Dendritic cell treated with granulocyte-macrophage colony-stimulating factor and Interleukin-4, amounts not matched to agents 40 ng/mL and 50 ng/mL, for 4 days (primary cell): ENCODE results near the gene SSTR3.
"Not testable (repeated sequence)": the region's sequence is repeated elsewhere in the genome, so short reads cannot be mapped to it uniquely, and the experiment has no call there.

Source experiments
- H3K27ac Mint-ChIP-seq: one replicate; pipeline ENCODE4 v1.8.0; 2022; ENCODE audit warnings: mild to moderate bottlenecking, mixed read lengths
- H3K27me3 Mint-ChIP-seq: one replicate; pipeline ENCODE4 v1.8.0; 2022; ENCODE audit warnings: mild to moderate bottlenecking, mixed read lengths
- H3K36me3 Mint-ChIP-seq: one replicate; pipeline ENCODE4 v1.8.0; 2022; ENCODE audit warnings: low read depth, mixed read lengths
- H3K4me1 Mint-ChIP-seq: one replicate; pipeline ENCODE4 v1.8.0; 2022; ENCODE audit warnings: low read depth, mixed read lengths
- H3K4me3 Mint-ChIP-seq: one replicate; pipeline ENCODE4 v1.8.0; 2022; ENCODE audit warnings: mild to moderate bottlenecking, moderate library complexity, mixed read lengths
- H3K9me3 Mint-ChIP-seq: one replicate; pipeline ENCODE4 v1.8.0; 2022; ENCODE audit warnings: mixed read lengths
- intact Hi-C: fragments of 100-400 bp; cut with micrococcal nuclease; formaldehyde crosslinking; loops from one replicate; pipeline ENCODE4 v1.15.0; 2022

SSTR3 gene

GRCh38 chr22:37212174-37212906 is at the start of gene SSTR3:
SSTR3 (minus strand) TSS chr22:37212477; CDS start chr22:37207803, 4,674 bp downstream.
- Mint-ChIP-seq H3K27me3 (peaks cover 24% of the 10 kb centered on the region), H3K27ac (no peak within 1 kb of the TSS), H3K36me3 (no peaks in the 10 kb centered on the region), H3K9me3 (no peaks in the 10 kb centered on the region), H3K4me1 (no peaks in the 10 kb centered on the region), H3K4me3 (no peak within 1 kb of the TSS)
- intact Hi-C loops = no loop called here

- Mint-ChIP-seq H3K4me1 (peaks cover 29% of the 10 kb centered on the region), H3K27me3 (peaks cover 24% of the 10 kb centered on the region), H3K4me3 (no peak overlapping the region), H3K9me3 (peaks cover 13% of the 10 kb centered on the region), H3K27ac (peak overlapping the region; percentile 31), H3K36me3 (peaks cover 7% of the 10 kb centered on the region)
- intact Hi-C loops = loop anchor here (10.0 kb wide), 1 partner anchor 194 kb away; no protein-coding TSS in a partner anchor
Measured at GRCh38 chr22:37260901-37261336, 48.6 kb upstream of the SSTR3 start.

GRCh38 chr22:37260155-37260795 is 48.0 kb upstream of the SSTR3 start:
- Mint-ChIP-seq H3K27me3 (peaks cover 28% of the 10 kb centered on the region), H3K36me3 (peaks cover 7% of the 10 kb centered on the region), H3K4me1 (peaks cover 29% of the 10 kb centered on the region), H3K4me3 (no peak overlapping the region), H3K9me3 (peaks cover 13% of the 10 kb centered on the region), H3K27ac (peak overlapping the region; percentile 21)
- intact Hi-C loops = loop anchor here (10.0 kb wide), 1 partner anchor 195 kb away; no protein-coding TSS in a partner anchor

GRCh38 chr22:37259540-37260029 is 47.3 kb upstream of the SSTR3 start:
- Mint-ChIP-seq H3K27me3 (peaks cover 28% of the 10 kb centered on the region), H3K4me3 (no peak overlapping the region), H3K27ac (peak overlapping the region; percentile 21), H3K36me3 (peaks cover 4% of the 10 kb centered on the region), H3K4me1 (peaks cover 29% of the 10 kb centered on the region), H3K9me3 (peaks cover 8% of the 10 kb centered on the region)
- intact Hi-C loops = loop anchor here (10.0 kb wide), 1 partner anchor 195 kb away; no protein-coding TSS in a partner anchor

- H3K27me3 Mint-ChIP-seq = peaks cover 28% of the 10 kb centered on the region
- H3K36me3 Mint-ChIP-seq = no peaks in the 10 kb centered on the region
- H3K27ac Mint-ChIP-seq = no peak overlapping the region
- peaks cover 29% of the 10 kb centered on the region for H3K4me1 Mint-ChIP-seq
- H3K9me3 Mint-ChIP-seq = peaks cover 1% of the 10 kb centered on the region
- H3K4me3 Mint-ChIP-seq = no peak overlapping the region
- intact Hi-C loops = no loop called here
Measured at GRCh38 chr22:37258753-37259401, 46.6 kb upstream of the SSTR3 start.

GRCh38 chr22:37258005-37258752 is 45.9 kb upstream of the SSTR3 start:
- no peak overlapping the region for H3K4me3 Mint-ChIP-seq
- H3K27ac Mint-ChIP-seq = no peak overlapping the region
- intact Hi-C loops = no loop called here

GRCh38 chr22:37256075-37256726 is 43.9 kb upstream of the SSTR3 start:
- H3K27me3 Mint-ChIP-seq = peaks cover 21% of the 10 kb centered on the region
- intact Hi-C loops = no loop called here
- H3K4me1 Mint-ChIP-seq = peaks cover 18% of the 10 kb centered on the region
- no peak overlapping the region for H3K27ac Mint-ChIP-seq
- no peaks in the 10 kb centered on the region for H3K36me3 Mint-ChIP-seq
- no peak overlapping the region for H3K4me3 Mint-ChIP-seq
- H3K9me3 Mint-ChIP-seq = no peaks in the 10 kb centered on the region

More at GRCh38 chr22:37258005-37258752, 45.9 kb upstream of the SSTR3 start:
- Mint-ChIP-seq H3K4me1 (peaks cover 29% of the 10 kb centered on the region), H3K9me3 (no peaks in the 10 kb centered on the region), H3K27me3 (peaks cover 28% of the 10 kb centered on the region), H3K36me3 (no peaks in the 10 kb centered on the region)

- H3K4me1 Mint-ChIP-seq = peaks cover 12% of the 10 kb centered on the region
- intact Hi-C loops = no loop called here
- no peaks in the 10 kb centered on the region for H3K36me3 Mint-ChIP-seq
- H3K9me3 Mint-ChIP-seq = no peaks in the 10 kb centered on the region
- peaks cover 19% of the 10 kb centered on the region for H3K27me3 Mint-ChIP-seq
- H3K27ac Mint-ChIP-seq = peak overlapping the region; percentile 26
- H3K4me3 Mint-ChIP-seq = no peak overlapping the region
Measured at GRCh38 chr22:37255558-37256006, 43.3 kb upstream of the SSTR3 start.

- H3K36me3 Mint-ChIP-seq = no peaks in the 10 kb centered on the region
- H3K4me3 Mint-ChIP-seq = no peak overlapping the region
- H3K4me1 Mint-ChIP-seq = peaks cover 7% of the 10 kb centered on the region
- H3K27ac Mint-ChIP-seq = no peak overlapping the region
- H3K9me3 Mint-ChIP-seq = no peaks in the 10 kb centered on the region
- intact Hi-C loops = no loop called here
- peaks cover 14% of the 10 kb centered on the region for H3K27me3 Mint-ChIP-seq
Measured at GRCh38 chr22:37254867-37255233, 42.6 kb upstream of the SSTR3 start.

GRCh38 chr22:37254209-37254866 is 42.1 kb upstream of the SSTR3 start:
- H3K4me3 Mint-ChIP-seq = no peak overlapping the region
- H3K4me1 Mint-ChIP-seq = peaks cover 2% of the 10 kb centered on the region
- peaks cover 9% of the 10 kb centered on the region for H3K27me3 Mint-ChIP-seq
- no peak overlapping the region for H3K27ac Mint-ChIP-seq
- H3K9me3 Mint-ChIP-seq = no peaks in the 10 kb centered on the region
- intact Hi-C loops = no loop called here
- H3K36me3 Mint-ChIP-seq = no peaks in the 10 kb centered on the region

- Mint-ChIP-seq H3K36me3 (no peaks in the 10 kb centered on the region), H3K27me3 (peaks cover 8% of the 10 kb centered on the region), H3K4me1 (peaks cover 5% of the 10 kb centered on the region), H3K4me3 (no peak overlapping the region), H3K27ac (no peak overlapping the region), H3K9me3 (no peaks in the 10 kb centered on the region)
- intact Hi-C loops = no loop called here
Measured at GRCh38 chr22:37253126-37253660, 40.9 kb upstream of the SSTR3 start.

GRCh38 chr22:37251836-37252235 is 39.6 kb upstream of the SSTR3 start:
- H3K9me3 Mint-ChIP-seq, H3K27me3 Mint-ChIP-seq, H3K27ac Mint-ChIP-seq, H3K36me3 Mint-ChIP-seq, H3K4me3 Mint-ChIP-seq, intact Hi-C loops, H3K4me1 Mint-ChIP-seq: not testable (repeated sequence)
